B cell (primary cell): Measurements from ENCODE around the gene SETBP1. TPM values are rescaled to one million over a fixed set of nuclear protein-coding genes. Genes with fewer than 3 reads are reported as not detected.

Experiments used
- ATAC-seq: fragments of 200-7000 bp; cut with Tn5 transposase; one replicate; pipeline ENCODE4 v1.10.0; 2021; ENCODE audit warnings: low read depth, mild to moderate bottlenecking, moderate number of reproducible peaks, moderate library complexity
- CTCF ChIA-PET: fragments of 350-600 bp; sonication (Branson Sonifier 250); formaldehyde crosslinking; loops from one replicate; lab custom pipeline; 2021; ENCODE audit warnings: antibody characterized with exemption, inconsistent platforms; lab: Charles Lee
- POLR2A ChIA-PET: fragments of 350-600 bp; sonication (Branson Sonifier 250); formaldehyde crosslinking; loops from one replicate; lab custom pipeline; 2021; ENCODE audit warnings: antibody characterized with exemption; lab: Charles Lee
- DNase-seq: peaks from one replicate; pipeline ENCODE4 v3.0.0; 2013
- H2AFZ ChIP-seq: 2 replicates; pipeline ENCODE4 v1.6.1; 2012; ENCODE audit warnings: mild to moderate bottlenecking, low read depth, low read length; ENCODE audit not compliant: insufficient read depth, poor library complexity, severe bottlenecking
- H3K27ac ChIP-seq, 2 donors: 1 replicate in 1 of 2; 2 replicates in 1 of 2; pipeline ENCODE4 v1.5.1; 2012 to 2013; ENCODE audit warnings: low read length in 2 of 2, mild to moderate bottlenecking in 2 of 2, moderate library complexity in 1 of 2
- H3K27me3 ChIP-seq, 4 experiments: fragments of 200-600 bp in 1 of 4; sonication (generic) in 1 of 4; replicated peaks in 1 of 4; 1 replicate in 2 of 4; 2 replicates in 2 of 4; pipeline versions ENCODE4 v1.6.1 to v1.7.0; 2013 to 2016; ENCODE audit warnings: low read length in 3 of 4, mild to moderate bottlenecking in 2 of 4, mixed read lengths in 1 of 4, moderate library complexity in 1 of 4; ENCODE audit not compliant: insufficient read depth in 4 of 4, control insufficient read depth in 3 of 4; ENCODE audit errors: control extremely low read depth in 1 of 4
- H3K36me3 ChIP-seq, 2 experiments: replicated peaks in 1 of 2; 1 replicate in 1 of 2; 2 replicates in 1 of 2; pipeline versions ENCODE4 v1.6.1 to v1.7.1; 2013; ENCODE audit warnings: low read length in 1 of 2; ENCODE audit not compliant: insufficient read depth in 2 of 2, control insufficient read depth in 1 of 2; ENCODE audit errors: control extremely low read depth in 1 of 2, extremely low read depth in 1 of 2
- H3K4me1 ChIP-seq, 2 donors: fragments of 200-600 bp in 1 of 2; sonication (generic) in 1 of 2; 1 replicate in 1 of 2; 2 replicates in 1 of 2; pipeline versions ENCODE4 v1.5.1 to v1.6.1; 2013 to 2017; ENCODE audit warnings: low read length in 2 of 2; ENCODE audit not compliant: control insufficient read depth in 2 of 2, insufficient read depth in 2 of 2
- H3K4me2 ChIP-seq: replicated peaks from 2 replicates; pipeline ENCODE3; 2012; ENCODE audit warnings: mild to moderate bottlenecking, low read depth, low read length; ENCODE audit not compliant: poor library complexity, severe bottlenecking
- H3K4me3 ChIP-seq, 5 experiments: fragments of 200-600 bp in 1 of 5; sonication (generic) in 1 of 5; 1 replicate in 3 of 5; 2 replicates in 2 of 5; pipeline versions ENCODE4 v1.5.1 to v1.7.0; 2011 to 2016; ENCODE audit warnings: low read length in 4 of 5, mild to moderate bottlenecking in 4 of 5, low read depth in 2 of 5, control low read depth in 1 of 5, moderate library complexity in 1 of 5; ENCODE audit not compliant: insufficient read depth in 1 of 5; ENCODE audit errors: control extremely low read depth in 1 of 5, extremely low read depth in 1 of 5
- H3K79me2 ChIP-seq: fragments of 200-600 bp; sonication (generic); one replicate; pipeline ENCODE4 v1.6.0; 2016; ENCODE audit warnings: low read length; ENCODE audit not compliant: control insufficient read depth, insufficient read depth
- H3K9ac ChIP-seq: fragments of 200-600 bp; sonication (generic); 2 replicates; pipeline ENCODE4 v1.6.1; 2017; ENCODE audit warnings: mild to moderate bottlenecking, low read length, moderate library complexity
- H3K9me3 ChIP-seq, 3 donors: one replicate each; pipeline versions ENCODE4 v1.6.1 to v1.7.1; 2013; ENCODE audit warnings: low read length in 2 of 3; ENCODE audit not compliant: control insufficient read depth in 2 of 3, insufficient read depth in 1 of 3; ENCODE audit errors: control extremely low read depth in 1 of 3
- H4K20me1 ChIP-seq: 2 replicates; pipeline ENCODE4 v1.6.0; 2012; ENCODE audit warnings: mild to moderate bottlenecking, low read length; ENCODE audit not compliant: insufficient read depth, control insufficient read depth, poor library complexity, severe bottlenecking
- H3K27ac Mint-ChIP-seq: one replicate; pipeline ENCODE4 v1.8.0; 2021; ENCODE audit warnings: mixed read lengths
- H3K27me3 Mint-ChIP-seq: one replicate; pipeline ENCODE4 v1.8.0; 2021; ENCODE audit warnings: mixed read lengths
- H3K4me1 Mint-ChIP-seq: one replicate; pipeline ENCODE4 v1.8.0; 2021; ENCODE audit warnings: mixed read lengths
- H3K4me3 Mint-ChIP-seq: one replicate; pipeline ENCODE4 v1.8.0; 2021; ENCODE audit warnings: mixed read lengths
- H3K9me3 Mint-ChIP-seq: one replicate; pipeline ENCODE4 v1.8.0; 2022; ENCODE audit warnings: mixed read lengths; ENCODE audit not compliant: insufficient read depth
- CTCF ChIP-seq: fragments of 200-600 bp; IDR thresholded peaks from one replicate; pipeline ENCODE4 v1.8.0; 2022; ENCODE audit warnings: antibody characterized with exemption, mild to moderate bottlenecking
- EZH2 ChIP-seq: IDR thresholded peaks from 2 replicates; pipeline ENCODE4 v1.6.1; 2012; ENCODE audit warnings: borderline replicate concordance, low read depth, mild to moderate bottlenecking, moderate library complexity, low read length; ENCODE audit not compliant: insufficient read depth, poor library complexity, severe bottlenecking
- WGBS: methylation state at CpG from one replicate; pipeline ENCODE4 v1.1.5; 2013; ENCODE audit warnings: missing lambda C conversion rate; ENCODE audit not compliant: insufficient coverage; 5-methylcytosine and 5-hydroxymethylcytosine counted together
- intact Hi-C: fragments of 100-400 bp; cut with micrococcal nuclease; formaldehyde crosslinking; loops from one replicate; pipeline ENCODE4 v1.10.0; 2022
- polyA plus RNA-seq: library from polyadenylated mRNA; depleted of rRNA; stranded (reverse); fragments of >200 nt; gene quantifications from 2 replicates; pipeline ENCODE4 v1.2.3, GENCODE V29; 2012
- total RNA-seq, 2 donors: library from RNA; stranded (reverse); fragments of 120-200 nt in 1 of 2; gene quantifications; 1 replicate in 1 of 2; 2 replicates in 1 of 2; pipeline versions ENCODE4 v1.2.3 to v1.2.4, GENCODE V29; 2013 to 2022

The SETBP1 gene
- total and polyA plus RNA-seq, 2 donors (not counting 1 experiment from before 2014, with no cell fraction given) = 15.1 to 129 TPM

- no peaks in the 10 kb centered on the region for H3K27me3 Mint-ChIP-seq
- Histone ChIP-seq H3K27ac (no peak overlapping the region), H3K4me2 (no peak overlapping the region), H3K79me2 (peaks cover 64% of the 10 kb centered on the region), H3K4me3 (no peak overlapping the region), H3K4me1 (peaks cover 21 to 30% of the 10 kb centered on the region in 2 donors), H3K9me3 (no peaks in the 10 kb centered on the region), H3K36me3 (peaks cover 0 to 19% of the 10 kb centered on the region in 2 experiments), H2AFZ (no peak overlapping the region), H3K9ac (no peak overlapping the region), H3K27me3 (no peaks in the 10 kb centered on the region), H4K20me1 (no peaks in the 10 kb centered on the region)
- H3K27ac Mint-ChIP-seq = no peak overlapping the region
- DNase-seq = no peak
- intact Hi-C loops = no loop called here
- POLR2A ChIA-PET = no interaction called here
- 100% methylated on average over 2 of the region's 8 CpGs for WGBS
- H3K4me3 Mint-ChIP-seq = no peak overlapping the region
- no peak for TF ChIP-seq CTCF
- no peak for TF ChIP-seq EZH2
- H3K4me1 Mint-ChIP-seq = peaks cover 67% of the 10 kb centered on the region
- CTCF ChIA-PET = interaction anchor here (0.6 to 1.1 kb wide), 2 partner anchors 33 to 108 kb away, joined by 3 read pairs; no protein-coding TSS in a partner anchor
- ATAC-seq = no peak
- H3K9me3 Mint-ChIP-seq = no peaks in the 10 kb centered on the region
These were observed 111.9 kb downstream of the SETBP1 start for GRCh38 chr18:44792456-44793061.

GRCh38 chr18:44793194-44793593 is 112.5 kb downstream of the SETBP1 start:
- no peak overlapping the region for H3K4me3 Mint-ChIP-seq
- Histone ChIP-seq H3K4me2 (no peak overlapping the region), H3K9me3 (no peaks in the 10 kb centered on the region), H3K4me3 (no peak overlapping the region), H3K36me3 (peaks cover 0 to 20% of the 10 kb centered on the region in 2 experiments), H4K20me1 (no peaks in the 10 kb centered on the region), H3K27ac (no peak overlapping the region), H2AFZ (no peak overlapping the region), H3K27me3 (no peaks in the 10 kb centered on the region), H3K79me2 (peaks cover 59% of the 10 kb centered on the region), H3K9ac (no peak overlapping the region), H3K4me1 (peaks cover 23 to 33% of the 10 kb centered on the region in 2 donors)
- POLR2A ChIA-PET = no interaction called here
- TF ChIP-seq CTCF (no peak), EZH2 (no peak)
- 75% methylated on average over 1 of the region's 2 CpGs for WGBS
- no peak for DNase-seq
- ATAC-seq = no peak
- CTCF ChIA-PET = interaction anchor here (0.6 to 1.1 kb wide), 2 partner anchors 34 to 109 kb away, joined by 3 read pairs; no protein-coding TSS in a partner anchor
- no peaks in the 10 kb centered on the region for H3K27me3 Mint-ChIP-seq
- intact Hi-C loops = no loop called here
- H3K27ac Mint-ChIP-seq = no peak overlapping the region
- peaks cover 69% of the 10 kb centered on the region for H3K4me1 Mint-ChIP-seq
- H3K9me3 Mint-ChIP-seq = no peaks in the 10 kb centered on the region
